GM19035 (cell line): ENCODE data around the gene MYO1F.
"Not testable (repeated sequence)": the region's sequence is repeated elsewhere in the genome, so short reads cannot be mapped to it uniquely, and the experiment has no call there.

Source experiments
- ATAC-seq: cut with Tn5 transposase; IDR thresholded peaks from one replicate; pipeline ENCODE4 v1.9.1; 2021; ENCODE audit not compliant: unreplicated experiment

Gene MYO1F

DNA sequence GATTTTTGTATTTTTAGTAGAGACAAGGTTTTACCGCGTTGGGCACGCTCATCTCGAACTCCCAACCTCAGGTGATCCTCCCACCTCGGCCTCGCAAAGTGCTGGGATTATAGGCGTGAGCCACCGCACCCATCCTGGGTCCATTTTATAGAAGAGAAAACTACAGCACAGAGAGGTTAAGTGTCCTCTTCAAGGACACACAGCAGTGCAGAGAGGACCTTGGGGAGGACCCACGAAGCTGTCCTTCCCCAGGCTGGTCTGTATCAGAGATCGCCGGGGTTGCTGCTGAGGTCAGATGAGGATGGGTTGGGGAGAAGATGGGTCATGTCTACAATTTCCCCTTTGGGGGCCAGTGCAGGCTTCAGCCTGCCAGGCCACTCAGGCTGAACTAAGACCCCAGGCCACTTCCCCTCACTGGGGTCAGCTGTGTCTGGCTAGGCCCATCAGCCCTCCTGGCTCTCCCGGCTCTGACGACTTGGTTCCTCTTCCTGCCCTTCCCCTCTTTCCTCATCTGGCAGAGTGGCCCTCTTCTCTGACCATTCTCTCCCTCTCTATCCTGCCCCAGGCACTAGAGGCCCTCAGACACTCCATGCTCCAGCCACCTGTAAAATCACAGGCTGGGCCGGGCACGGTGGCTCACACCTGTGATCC lies 9.6 kb downstream of the MYO1F start:
- no peak for ATAC-seq

DNA sequence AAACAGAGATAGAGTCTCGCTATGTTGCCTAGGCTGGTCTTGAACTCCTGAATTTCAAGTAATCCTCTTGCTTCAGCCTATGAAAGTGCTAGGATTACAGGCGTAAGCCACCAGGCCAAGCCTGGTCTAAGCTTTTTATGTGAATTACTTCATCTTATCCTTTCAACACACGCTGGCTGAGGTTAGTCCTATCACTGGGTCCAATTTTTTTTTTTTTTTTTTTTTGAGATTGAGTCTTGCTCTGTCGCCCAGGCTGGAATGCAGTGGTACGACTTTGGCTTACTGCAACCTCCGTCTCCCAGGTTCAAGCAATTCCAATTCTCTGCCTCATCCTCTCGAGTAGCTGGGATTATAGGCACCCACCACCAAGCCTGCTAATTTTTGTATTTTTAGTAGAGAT lies 10.4 kb downstream of the MYO1F start:
- ATAC-seq = no peak

GRCh38 chr19:8564866-8565265 lies 12.4 kb downstream of the MYO1F start:
- ATAC-seq = not testable (repeated sequence)

DNA sequence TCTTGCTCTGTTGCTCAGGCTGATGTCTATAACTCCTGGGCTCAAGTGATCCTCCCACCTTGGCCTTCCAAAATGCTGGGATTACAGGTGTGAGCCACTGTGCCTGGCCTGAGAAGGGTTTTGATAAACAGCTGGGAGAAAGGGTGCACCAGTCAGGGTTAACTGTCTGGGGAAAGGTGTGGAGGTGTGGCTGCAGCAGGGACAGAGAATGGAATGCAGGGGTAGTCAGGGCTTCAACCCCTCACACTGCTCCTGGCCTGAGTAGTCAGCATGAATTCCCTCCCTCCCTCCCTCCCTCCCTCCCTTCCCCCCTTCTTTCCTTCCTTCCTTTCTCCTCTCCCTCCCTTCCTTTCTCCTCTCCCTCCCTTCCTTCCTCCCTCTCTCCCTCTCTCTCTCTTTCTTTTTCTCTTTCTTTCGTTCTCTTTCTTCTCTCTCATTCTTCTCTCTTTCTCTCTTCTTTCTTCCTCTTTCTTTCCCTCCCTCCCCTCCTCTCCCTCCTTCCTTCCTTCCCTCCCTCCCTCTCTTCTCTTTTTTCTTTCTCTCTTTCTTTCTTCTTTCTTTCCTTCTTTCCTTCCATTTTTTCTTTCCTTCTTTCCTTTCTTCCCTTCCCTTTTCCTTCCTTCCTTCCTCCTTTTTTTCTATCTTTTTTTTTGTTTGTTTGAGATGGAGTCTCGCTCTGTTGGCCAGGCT lies 16.0 kb downstream of the MYO1F start:
- no peak for ATAC-seq

DNA sequence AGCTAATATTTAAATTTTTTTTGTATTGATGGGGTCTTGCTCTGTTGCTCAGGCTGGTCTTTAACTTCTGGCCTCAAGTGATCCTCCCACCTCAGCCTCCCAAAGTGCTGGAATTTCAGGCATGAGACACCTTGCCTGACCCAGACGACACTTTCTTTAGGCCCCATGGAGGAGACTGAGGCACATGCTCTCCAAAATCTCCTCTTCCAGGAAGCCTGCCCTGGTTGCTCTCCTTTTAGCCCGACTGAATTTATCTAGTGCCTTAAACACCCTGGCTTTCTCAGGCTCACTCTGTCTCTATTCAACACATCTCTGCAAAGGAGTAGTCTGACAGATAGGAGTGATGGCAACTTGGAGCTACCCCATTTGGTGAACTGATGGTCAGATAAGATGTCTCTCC lies 18.9 kb downstream of the MYO1F start:
- ATAC-seq = no peak

DNA sequence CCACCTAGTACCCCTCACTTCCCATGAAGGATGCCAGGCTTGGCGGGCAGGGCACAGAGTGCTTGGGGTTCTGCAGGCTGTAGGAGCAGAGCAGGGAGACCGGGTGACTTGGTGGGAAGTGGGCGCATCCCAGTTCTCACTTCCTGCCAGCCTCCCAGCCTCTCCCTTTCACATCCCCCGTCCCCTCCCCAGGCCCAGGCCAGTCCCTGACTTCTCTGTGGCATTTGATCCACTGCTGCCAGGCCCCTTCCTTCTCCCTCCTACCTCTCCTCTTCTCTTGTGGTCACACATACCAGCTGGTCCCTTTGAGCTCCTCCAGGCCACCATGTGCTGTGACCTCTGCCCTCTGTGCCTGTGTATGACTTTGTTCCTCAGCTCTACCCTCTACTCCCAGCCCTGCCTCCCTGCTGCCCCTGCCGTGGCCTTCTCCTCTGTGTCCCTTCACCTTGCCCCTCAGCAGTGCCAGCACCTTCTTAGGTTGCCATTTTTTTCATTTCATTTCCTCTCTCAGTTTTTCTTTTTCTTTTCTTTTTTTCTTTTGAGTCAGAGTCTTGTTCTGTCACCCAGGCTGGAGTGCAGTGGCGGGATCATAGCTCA lies 19.5 kb downstream of the MYO1F start:
- ATAC-seq = no peak

GRCh38 chr19:8553729-8554128 lies 23.5 kb downstream of the MYO1F start:
- not testable (repeated sequence) for ATAC-seq

DNA sequence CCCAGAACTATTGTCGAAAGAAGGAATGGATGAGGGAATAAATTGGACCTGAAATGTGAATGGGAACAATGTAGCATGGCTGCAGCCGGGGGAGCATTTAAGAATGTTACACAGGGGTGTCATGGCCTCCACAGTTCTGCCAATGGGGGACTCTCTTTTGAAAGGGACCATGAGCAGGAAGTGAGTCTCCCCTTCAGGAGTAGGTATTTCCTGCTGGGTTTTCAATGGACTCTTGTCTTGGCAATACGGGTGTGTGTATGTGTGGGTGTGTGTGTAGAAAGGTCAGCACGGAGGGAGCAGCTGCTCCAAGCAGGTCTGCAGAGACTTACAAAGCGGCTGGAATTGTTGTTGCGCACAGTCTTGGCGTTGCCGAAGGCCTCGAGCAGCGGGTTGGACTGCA lies 24.4 kb downstream of the MYO1F start:
- ATAC-seq = no peak

DNA sequence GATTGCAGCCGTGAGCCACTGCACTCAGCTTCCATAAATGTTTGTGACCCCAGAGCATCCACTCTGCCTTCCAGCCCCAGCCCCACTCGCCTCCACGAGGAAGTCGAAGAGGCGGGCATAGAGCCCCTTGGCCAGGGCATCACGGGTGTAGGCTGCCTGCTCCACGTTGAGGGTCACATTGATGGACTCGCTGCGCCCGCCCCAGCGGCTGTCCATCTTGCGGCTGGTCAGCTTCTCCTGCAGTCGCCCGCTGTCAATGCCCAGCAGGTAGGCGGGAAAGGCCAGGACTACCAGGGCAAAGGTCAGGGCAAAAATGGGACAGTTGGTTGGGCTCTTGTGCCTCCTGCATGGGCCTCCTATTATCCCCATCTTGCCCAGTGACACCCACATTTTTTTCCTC lies 27.2 kb downstream of the MYO1F start:
- no peak for ATAC-seq

DNA sequence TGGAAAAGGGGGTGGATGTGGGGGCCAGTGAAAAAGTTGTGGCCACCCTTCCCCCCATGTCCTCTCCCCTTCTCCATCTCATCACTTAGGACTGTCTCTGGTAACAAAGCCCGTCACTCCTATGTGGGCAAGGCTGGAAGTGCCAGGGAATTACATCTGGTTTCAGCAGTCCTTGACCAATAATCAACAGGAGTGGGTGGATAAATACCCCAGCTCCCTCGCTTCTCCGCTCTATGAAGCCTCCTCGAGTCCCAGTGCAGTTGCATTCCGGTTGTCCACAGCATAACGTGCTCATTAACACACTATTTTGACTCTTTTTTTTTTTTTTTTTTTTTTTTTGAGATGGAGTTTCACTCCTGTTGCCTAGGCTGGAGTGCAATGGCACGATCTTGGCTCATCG lies 31.5 kb downstream of the MYO1F start:
- no peak for ATAC-seq

DNA sequence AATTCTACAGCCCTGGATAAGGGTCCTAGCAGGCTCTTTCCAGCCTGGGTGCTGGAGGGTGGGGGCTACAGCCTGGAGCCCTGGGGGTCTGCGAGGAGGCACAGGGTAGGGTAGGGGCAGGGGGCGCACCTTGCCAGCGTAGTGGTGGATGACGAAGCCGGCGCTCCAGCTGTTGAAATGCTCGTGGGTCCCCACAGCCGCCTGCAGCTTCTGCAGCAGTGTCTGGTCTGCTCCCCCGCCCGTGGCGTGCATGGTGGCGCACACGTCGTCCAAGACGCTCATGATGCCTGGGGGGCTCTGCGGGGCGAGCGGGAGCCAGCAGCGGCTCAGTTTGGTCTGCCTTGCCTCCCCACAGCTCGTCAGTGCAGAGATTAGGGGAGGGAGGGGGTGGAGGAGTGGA lies 33.1 kb downstream of the MYO1F start:
- no peak for ATAC-seq

GRCh38 chr19:8539621-8540149 lies 37.6 kb downstream of the MYO1F start:
- no peak for ATAC-seq

DNA sequence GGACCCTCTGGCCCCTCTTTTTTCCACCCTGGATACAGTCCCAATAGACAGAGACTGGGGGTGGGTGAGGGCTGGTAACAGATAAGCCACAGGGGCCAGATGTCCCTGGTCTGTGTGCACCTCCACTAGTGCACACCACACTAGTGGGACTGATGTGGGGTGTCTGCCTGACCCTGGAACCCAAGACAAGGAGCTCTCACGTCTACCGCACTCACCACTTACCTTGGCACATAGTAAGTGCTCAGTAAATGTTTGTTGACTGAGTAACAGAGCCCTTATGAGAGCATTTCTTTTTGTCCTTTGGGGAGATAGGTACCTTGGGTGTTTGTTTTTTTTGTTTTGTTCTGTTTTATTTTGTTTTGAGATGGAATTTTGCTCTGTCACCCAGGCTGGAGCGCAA lies 40.1 kb downstream of the MYO1F start:
- no peak for ATAC-seq

DNA sequence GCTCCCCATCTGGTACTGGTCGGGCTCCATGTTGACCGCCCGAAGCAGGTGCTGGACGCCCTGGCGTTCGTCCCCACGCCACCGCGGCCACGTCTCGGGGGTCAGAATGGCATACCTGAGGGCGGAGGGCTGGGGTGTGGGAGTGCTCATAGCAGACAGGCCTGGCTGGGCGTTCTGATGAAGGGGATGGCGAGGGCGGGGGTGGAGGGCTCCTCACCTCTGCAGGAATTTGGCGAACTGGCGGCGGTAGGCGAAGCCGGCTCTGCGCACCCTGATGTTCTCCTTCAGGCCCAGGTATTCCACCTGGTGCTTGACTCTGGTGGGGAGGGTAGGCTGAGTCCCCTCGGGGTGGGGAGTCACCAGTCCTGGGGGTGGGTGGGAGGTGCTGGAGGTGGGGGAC lies 41.0 kb downstream of the MYO1F start:
- ATAC-seq = no peak

DNA sequence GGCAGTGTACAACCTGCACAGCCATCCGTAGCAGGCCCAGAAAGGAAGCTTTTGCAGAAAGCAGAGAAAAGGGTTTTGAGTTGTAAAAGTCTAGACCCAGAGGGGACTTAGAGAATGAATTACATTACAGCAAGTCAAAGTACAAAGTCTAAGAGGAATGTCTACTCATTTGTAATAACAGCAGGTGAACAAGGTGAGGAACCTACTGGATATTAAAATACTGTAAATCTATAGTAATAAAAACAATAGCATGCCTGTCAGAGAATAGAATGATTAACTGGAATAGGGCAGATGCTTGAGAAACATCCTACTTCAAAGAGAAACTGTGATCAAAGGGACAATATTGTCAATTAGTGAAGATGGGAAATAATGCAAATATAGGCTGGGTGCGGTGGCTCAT lies 45.0 kb downstream of the MYO1F start:
- ATAC-seq = no peak

DNA sequence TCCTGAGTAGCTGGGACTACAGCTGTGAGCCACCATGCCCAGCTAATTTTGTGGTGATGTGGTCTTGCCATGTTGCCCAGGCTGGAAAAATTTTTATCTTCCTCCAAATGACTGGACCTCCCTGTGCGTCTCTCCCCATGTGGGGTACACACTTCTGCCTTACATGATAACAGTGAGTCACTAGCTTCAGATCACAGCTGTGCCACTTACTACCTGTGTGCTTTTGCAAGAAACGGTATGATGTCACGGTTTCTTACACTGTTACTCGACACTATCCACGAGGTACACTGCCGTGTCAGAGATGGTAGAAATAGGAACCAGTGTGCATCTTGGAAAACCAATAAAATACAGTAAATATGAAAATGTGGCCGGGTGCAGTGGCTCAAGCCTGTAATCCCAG lies 45.8 kb downstream of the MYO1F start:
- ATAC-seq = no peak

DNA sequence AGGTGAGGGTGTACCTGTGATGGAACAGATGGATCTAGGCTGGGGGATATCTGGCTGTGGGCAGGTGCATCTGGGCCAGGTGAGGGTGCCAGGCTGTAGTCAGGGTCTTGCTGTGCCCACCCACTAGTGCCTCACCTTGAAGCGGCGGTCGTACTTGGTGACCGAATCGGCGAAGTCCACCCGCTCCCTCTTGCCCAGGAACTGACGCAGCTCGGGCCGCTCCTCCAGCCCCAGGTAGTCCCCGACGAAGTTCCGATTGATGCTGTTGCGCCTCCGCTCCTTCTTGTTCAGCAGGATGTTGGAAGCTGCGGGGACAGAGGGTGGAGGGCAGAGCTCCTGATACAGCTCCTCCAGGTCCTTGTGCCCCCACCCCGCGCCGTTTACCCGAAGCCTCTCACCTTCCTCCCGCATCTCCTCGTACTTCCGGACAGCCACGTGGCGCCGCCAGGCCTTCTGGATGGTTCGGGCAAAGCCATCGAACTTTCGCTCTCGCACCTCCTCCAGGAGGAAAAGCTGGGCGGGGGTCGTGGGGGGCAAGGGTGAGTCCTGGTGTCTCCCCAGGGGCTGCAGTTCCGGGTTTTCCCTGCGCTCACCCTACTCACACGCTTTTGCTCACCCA lies 47.1 kb downstream of the MYO1F start:
- ATAC-seq = no peak

- no peak for ATAC-seq
Observed at GRCh38 chr19:8529369-8530006, 47.8 kb downstream of the MYO1F start.

DNA sequence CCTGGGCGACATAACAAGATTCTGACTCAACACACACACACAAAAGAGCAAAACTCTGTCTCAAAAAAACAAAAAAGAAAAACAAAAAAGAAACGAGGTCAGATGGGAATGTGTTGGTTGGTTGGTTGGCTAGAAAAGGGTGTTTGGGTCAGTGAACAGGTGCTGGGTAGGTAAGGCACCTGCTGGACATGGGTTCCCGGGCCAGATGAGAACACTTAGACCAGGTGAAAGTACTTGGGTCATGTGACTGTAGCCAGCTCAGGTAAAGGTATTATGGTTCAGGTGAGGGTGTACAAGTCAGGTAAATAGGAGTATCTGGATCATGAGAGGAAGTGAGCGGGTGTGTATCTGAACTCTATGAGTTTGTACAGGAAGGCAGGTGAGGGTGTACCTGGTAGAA lies 48.7 kb downstream of the MYO1F start:
- no peak for ATAC-seq

GRCh38 chr19:8526345-8527091 lies 50.7 kb downstream of the MYO1F start:
- no peak for ATAC-seq

DNA sequence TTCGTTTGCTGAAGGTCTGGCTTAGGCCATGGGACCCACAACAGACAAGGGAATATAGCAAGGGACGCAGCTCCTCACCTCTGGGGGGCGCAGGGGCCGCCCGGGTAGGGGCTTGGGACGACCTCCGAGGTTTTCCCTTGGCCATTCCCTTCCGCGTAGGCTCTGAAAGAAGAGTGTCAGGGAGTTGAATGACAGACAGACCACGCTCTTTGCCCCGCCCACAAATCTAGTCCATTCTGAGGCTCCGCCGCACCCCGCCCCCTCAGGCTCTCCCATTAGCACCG lies 51.9 kb downstream of the MYO1F start:
- ATAC-seq = no peak
